Measurements from ENCODE around the gene HNRNPA0. TPM values are rescaled to one million over a fixed set of nuclear protein-coding genes. Genes with fewer than 3 reads are reported as not detected.

Gene HNRNPA0
- total and polyA plus RNA-seq, 2 donors, result 12.7 to 32.9 TPM

DNA sequence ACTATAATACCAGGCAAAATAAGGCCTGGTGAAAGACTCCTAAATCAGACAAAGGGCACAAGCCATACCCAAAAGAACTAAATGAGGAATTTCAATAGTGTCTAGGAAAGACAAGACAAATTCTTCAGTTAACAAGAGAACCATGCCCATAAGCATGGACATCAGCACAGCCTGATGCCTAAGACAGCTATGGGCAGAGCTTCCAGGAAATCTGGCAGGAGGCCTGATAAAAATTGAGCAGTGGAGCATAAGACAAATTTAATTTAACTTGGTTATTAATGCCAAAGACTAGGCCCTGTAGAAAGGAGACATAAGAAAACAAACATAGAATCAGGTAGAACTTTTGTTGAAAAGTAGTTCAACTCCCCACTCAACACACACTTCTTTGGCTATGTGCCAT, 35.6 kb downstream of the HNRNPA0 start:
- Histone ChIP-seq H3K27ac (ENCODE audit: low read depth in 1 of 2, low read length in 1 of 2) (no peak overlapping the region), H3K27me3 (ENCODE audit: control insufficient read depth in 2 of 2, insufficient read depth in 1 of 2, low read length in 1 of 2) (no peaks in the 10 kb centered on the region), H3K36me3 (ENCODE audit: control insufficient read depth in 2 of 2, insufficient read depth in 2 of 2, low read length in 1 of 2) (peaks cover 0 to 4% of the 10 kb centered on the region in 2 donors), H3K9me3 (ENCODE audit: control insufficient read depth in 2 of 2, insufficient read depth in 1 of 2, low read length in 1 of 2) (no peaks in the 10 kb centered on the region), H3K4me1 (ENCODE audit: control insufficient read depth in 2 of 2, insufficient read depth in 2 of 2, low read length in 2 of 2) (no peaks in the 10 kb centered on the region), H3K4me3 (ENCODE audit: low read length in 2 of 2) (no peak overlapping the region)
- no peak for DNase-seq (ENCODE audit: low read depth in 6 of 9, low spot score in 9 of 9)

DNA sequence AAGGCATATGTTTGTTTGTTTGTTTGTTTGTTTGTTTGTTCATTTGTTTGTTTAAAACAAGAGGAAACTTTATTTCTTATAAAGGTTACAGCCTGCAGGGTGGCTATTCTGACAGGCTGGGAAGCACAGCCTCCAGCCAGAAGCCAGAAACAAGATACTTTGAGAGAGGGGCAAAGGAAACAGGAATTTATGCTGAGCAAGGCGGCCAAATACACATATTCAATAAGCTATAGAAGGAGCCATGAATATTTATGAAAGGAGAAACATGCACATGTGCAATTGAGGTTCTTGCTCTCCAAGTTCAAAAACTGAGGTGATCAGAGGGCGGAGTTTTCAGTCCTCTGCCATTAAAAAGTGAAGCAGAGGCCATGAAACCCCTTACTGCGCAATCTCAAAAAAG, 37.8 kb downstream of the HNRNPA0 start:
- WGBS, result 98% methylated on average over 3 of the region's 3 CpGs
- Histone ChIP-seq H3K9me3 (ENCODE audit: control insufficient read depth in 2 of 2, insufficient read depth in 1 of 2, low read length in 1 of 2) (no peaks in the 10 kb centered on the region), H3K36me3 (ENCODE audit: control insufficient read depth in 2 of 2, insufficient read depth in 2 of 2, low read length in 1 of 2) (peaks cover 0 to 4% of the 10 kb centered on the region in 2 donors), H3K4me1 (ENCODE audit: control insufficient read depth in 2 of 2, insufficient read depth in 2 of 2, low read length in 2 of 2) (no peaks in the 10 kb centered on the region), H3K27me3 (ENCODE audit: control insufficient read depth in 2 of 2, insufficient read depth in 1 of 2, low read length in 1 of 2) (no peaks in the 10 kb centered on the region), H3K4me3 (ENCODE audit: low read length in 2 of 2) (no peak overlapping the region), H3K27ac (ENCODE audit: low read depth in 1 of 2, low read length in 1 of 2) (no peak overlapping the region)
- no peak for DNase-seq (ENCODE audit: low read depth in 6 of 9, low spot score in 9 of 9)

DNA sequence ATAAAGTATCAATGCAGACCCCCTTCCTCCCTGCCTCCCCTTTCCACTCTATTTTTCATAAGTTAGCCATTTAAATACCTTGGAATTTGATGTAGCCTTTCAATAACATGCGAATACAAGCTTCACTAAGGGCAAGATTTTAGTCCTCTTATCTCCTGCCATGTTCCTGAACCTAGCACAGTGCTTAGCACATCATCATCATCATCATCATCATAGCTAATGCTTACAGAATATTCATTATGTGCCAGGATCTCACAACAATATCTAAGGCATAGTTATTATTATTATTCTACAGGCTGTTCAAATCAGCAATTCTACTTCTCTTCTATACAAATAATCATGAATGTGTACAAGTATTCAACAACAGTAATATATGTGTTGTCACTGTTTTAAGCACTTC, 38.7 kb downstream of the HNRNPA0 start:
- Histone ChIP-seq H3K27me3 (ENCODE audit: control insufficient read depth in 2 of 2, insufficient read depth in 1 of 2, low read length in 1 of 2) (no peaks in the 10 kb centered on the region), H3K4me1 (ENCODE audit: control insufficient read depth in 2 of 2, insufficient read depth in 2 of 2, low read length in 2 of 2) (no peaks in the 10 kb centered on the region), H3K9me3 (ENCODE audit: control insufficient read depth in 2 of 2, insufficient read depth in 1 of 2, low read length in 1 of 2) (no peaks in the 10 kb centered on the region), H3K36me3 (ENCODE audit: control insufficient read depth in 2 of 2, insufficient read depth in 2 of 2, low read length in 1 of 2) (peaks cover 0 to 2% of the 10 kb centered on the region in 2 donors), H3K4me3 (ENCODE audit: low read length in 2 of 2) (no peak overlapping the region), H3K27ac (ENCODE audit: low read depth in 1 of 2, low read length in 1 of 2) (no peak overlapping the region)
- no peak for DNase-seq (ENCODE audit: low read depth in 6 of 9, low spot score in 9 of 9)
- whole genome bisulfite sequencing, result 98% methylated on average over 1 of the region's 1 CpG

DNA sequence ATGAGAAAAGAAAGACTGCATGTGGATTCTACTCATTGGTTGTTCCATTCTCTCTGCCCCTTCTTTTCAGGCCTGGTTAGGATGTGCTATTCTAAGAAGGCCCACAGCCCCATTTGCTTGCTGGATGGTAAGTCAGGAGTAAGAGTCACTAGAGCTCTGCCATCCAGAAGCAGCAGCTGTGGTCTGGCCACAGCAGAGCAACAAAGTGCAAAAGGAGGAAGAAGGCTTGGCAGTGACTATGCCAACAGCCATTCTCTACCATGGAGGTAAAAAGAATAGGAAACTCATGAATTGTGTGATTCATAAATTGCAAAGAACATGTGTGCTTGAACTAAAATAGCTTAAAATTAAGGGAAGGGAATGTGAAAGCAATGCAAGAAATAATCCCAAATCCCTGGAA, 39.2 kb downstream of the HNRNPA0 start:
- Histone ChIP-seq H3K27me3 (ENCODE audit: control insufficient read depth in 2 of 2, insufficient read depth in 1 of 2, low read length in 1 of 2) (no peaks in the 10 kb centered on the region), H3K4me1 (ENCODE audit: control insufficient read depth in 2 of 2, insufficient read depth in 2 of 2, low read length in 2 of 2) (no peaks in the 10 kb centered on the region), H3K9me3 (ENCODE audit: control insufficient read depth in 2 of 2, insufficient read depth in 1 of 2, low read length in 1 of 2) (no peaks in the 10 kb centered on the region), H3K4me3 (ENCODE audit: low read length in 2 of 2) (no peak overlapping the region), H3K27ac (ENCODE audit: low read depth in 1 of 2, low read length in 1 of 2) (no peak overlapping the region), H3K36me3 (ENCODE audit: control insufficient read depth in 2 of 2, insufficient read depth in 2 of 2, low read length in 1 of 2) (no peaks in the 10 kb centered on the region)
- DNase-seq (ENCODE audit: low read depth in 6 of 9, low spot score in 9 of 9), result no peak

DNA sequence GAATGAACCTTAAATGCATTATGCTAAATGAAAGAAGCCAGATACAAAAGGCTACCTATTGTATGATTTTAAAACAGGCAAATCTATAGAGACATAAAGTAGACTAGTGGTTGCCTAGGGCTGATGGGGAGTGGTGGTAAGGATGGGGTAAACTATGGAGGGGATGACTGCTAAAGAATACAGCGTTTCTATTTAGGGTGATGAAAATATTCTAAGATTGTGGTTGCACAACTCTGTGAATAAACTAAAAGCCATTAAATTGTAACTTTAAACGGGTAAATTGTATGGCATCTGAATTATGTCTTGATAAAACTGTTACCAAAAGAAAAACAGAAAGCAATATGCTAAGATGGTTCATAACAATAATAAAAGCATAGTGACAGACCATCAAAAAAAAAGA, 39.7 kb downstream of the HNRNPA0 start:
- Histone ChIP-seq H3K4me3 (ENCODE audit: low read length in 2 of 2) (no peak overlapping the region), H3K36me3 (ENCODE audit: control insufficient read depth in 2 of 2, insufficient read depth in 2 of 2, low read length in 1 of 2) (peaks cover 0 to 2% of the 10 kb centered on the region in 2 donors), H3K4me1 (ENCODE audit: control insufficient read depth in 2 of 2, insufficient read depth in 2 of 2, low read length in 2 of 2) (no peaks in the 10 kb centered on the region), H3K9me3 (ENCODE audit: control insufficient read depth in 2 of 2, insufficient read depth in 1 of 2, low read length in 1 of 2) (no peaks in the 10 kb centered on the region), H3K27ac (ENCODE audit: low read depth in 1 of 2, low read length in 1 of 2) (no peak overlapping the region), H3K27me3 (ENCODE audit: control insufficient read depth in 2 of 2, insufficient read depth in 1 of 2, low read length in 1 of 2) (no peaks in the 10 kb centered on the region)
- 97% methylated on average over 2 of the region's 2 CpGs for WGBS
- no peak for DNase-seq (ENCODE audit: low read depth in 6 of 9, low spot score in 9 of 9)

DNA sequence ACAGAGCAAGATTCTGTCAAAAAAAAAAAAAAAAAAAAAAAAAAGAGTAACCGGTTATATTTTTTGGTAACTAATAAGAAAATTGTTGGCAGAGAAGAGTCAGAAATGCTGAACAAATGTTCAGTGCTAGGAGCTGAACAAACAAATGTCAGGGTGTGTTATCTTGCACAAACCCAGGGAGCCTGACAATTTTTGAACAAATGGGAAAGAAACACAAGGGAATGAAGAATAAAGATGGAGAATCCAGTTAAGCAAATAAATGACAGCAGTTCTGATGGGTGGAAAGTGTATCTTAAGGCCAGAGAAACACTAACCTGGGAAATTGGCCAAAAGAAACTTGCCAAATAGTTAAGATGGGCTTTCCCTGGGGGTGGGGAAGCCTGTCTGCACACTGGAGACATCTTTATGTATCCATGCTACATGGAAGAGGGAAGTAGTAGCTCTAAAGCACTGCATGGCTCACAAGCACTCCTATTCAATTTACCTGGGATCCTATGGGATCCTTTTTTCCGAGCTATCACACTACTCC, 42.0 kb downstream of the HNRNPA0 start:
- Histone ChIP-seq H3K27ac (ENCODE audit: low read depth in 1 of 2, low read length in 1 of 2) (no peak overlapping the region), H3K4me1 (ENCODE audit: control insufficient read depth in 2 of 2, insufficient read depth in 2 of 2, low read length in 2 of 2) (no peaks in the 10 kb centered on the region), H3K27me3 (ENCODE audit: control insufficient read depth in 2 of 2, insufficient read depth in 1 of 2, low read length in 1 of 2) (no peaks in the 10 kb centered on the region), H3K4me3 (ENCODE audit: low read length in 2 of 2) (no peak overlapping the region), H3K36me3 (ENCODE audit: control insufficient read depth in 2 of 2, insufficient read depth in 2 of 2, low read length in 1 of 2) (peaks cover 10% of the 10 kb centered on the region in 2 donors), H3K9me3 (ENCODE audit: control insufficient read depth in 2 of 2, insufficient read depth in 1 of 2, low read length in 1 of 2) (no peaks in the 10 kb centered on the region)
- WGBS, result 98% methylated on average over 2 of the region's 2 CpGs
- no peak for DNase-seq (ENCODE audit: low read depth in 6 of 9, low spot score in 9 of 9)

DNA sequence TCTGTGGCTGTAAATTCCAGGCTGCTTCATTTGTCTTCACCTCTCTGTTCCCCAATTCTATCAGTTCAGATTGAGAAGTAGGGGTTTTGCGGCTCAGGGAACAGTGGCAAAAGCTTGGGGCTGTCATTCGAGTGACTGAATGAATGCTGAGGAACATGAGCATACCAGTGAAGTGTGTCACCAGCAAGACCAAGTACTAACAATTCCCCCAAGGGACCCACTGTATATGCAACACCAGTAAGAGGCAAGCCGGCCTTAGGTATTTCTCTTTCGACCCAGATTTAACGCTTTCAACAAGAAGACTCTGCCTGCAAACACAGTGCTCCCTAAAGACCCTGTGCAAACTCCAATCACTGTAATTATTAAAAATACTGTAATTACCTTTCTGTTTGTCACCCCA, 44.1 kb downstream of the HNRNPA0 start:
- H3K4me3 ChIP-seq (ENCODE audit: low read length in 2 of 2), result no peak overlapping the region
- no peaks in the 10 kb centered on the region for H3K4me1 ChIP-seq (ENCODE audit: control insufficient read depth in 2 of 2, insufficient read depth in 2 of 2, low read length in 2 of 2)
- no peaks in the 10 kb centered on the region for H3K27me3 ChIP-seq (ENCODE audit: control insufficient read depth in 2 of 2, insufficient read depth in 1 of 2, low read length in 1 of 2)
- DNase-seq (ENCODE audit: low read depth in 6 of 9, low spot score in 9 of 9), result no peak
- 98% methylated on average over 5 of the region's 5 CpGs for WGBS
- no peak overlapping the region for H3K27ac ChIP-seq (ENCODE audit: low read depth in 1 of 2, low read length in 1 of 2)
- H3K36me3 ChIP-seq (ENCODE audit: control insufficient read depth in 2 of 2, insufficient read depth in 2 of 2, low read length in 1 of 2), result peaks cover 10% of the 10 kb centered on the region in 2 donors
- no peaks in the 10 kb centered on the region for H3K9me3 ChIP-seq (ENCODE audit: control insufficient read depth in 2 of 2, insufficient read depth in 1 of 2, low read length in 1 of 2)

GRCh38 chr5:137708796-137709559, 45.2 kb downstream of the HNRNPA0 start:
- Histone ChIP-seq H3K4me1 (ENCODE audit: control insufficient read depth in 2 of 2, insufficient read depth in 2 of 2, low read length in 2 of 2) (no peaks in the 10 kb centered on the region), H3K4me3 (ENCODE audit: low read length in 2 of 2) (no peak overlapping the region), H3K36me3 (ENCODE audit: control insufficient read depth in 2 of 2, insufficient read depth in 2 of 2, low read length in 1 of 2) (peaks cover 10 to 13% of the 10 kb centered on the region in 2 donors), H3K27me3 (ENCODE audit: control insufficient read depth in 2 of 2, insufficient read depth in 1 of 2, low read length in 1 of 2) (no peaks in the 10 kb centered on the region), H3K9me3 (ENCODE audit: control insufficient read depth in 2 of 2, insufficient read depth in 1 of 2, low read length in 1 of 2) (no peaks in the 10 kb centered on the region), H3K27ac (ENCODE audit: low read depth in 1 of 2, low read length in 1 of 2) (no peak overlapping the region)
- no peak for DNase-seq (ENCODE audit: low read depth in 6 of 9, low spot score in 9 of 9)
- WGBS, result 96% methylated on average over 3 of the region's 3 CpGs

DNA sequence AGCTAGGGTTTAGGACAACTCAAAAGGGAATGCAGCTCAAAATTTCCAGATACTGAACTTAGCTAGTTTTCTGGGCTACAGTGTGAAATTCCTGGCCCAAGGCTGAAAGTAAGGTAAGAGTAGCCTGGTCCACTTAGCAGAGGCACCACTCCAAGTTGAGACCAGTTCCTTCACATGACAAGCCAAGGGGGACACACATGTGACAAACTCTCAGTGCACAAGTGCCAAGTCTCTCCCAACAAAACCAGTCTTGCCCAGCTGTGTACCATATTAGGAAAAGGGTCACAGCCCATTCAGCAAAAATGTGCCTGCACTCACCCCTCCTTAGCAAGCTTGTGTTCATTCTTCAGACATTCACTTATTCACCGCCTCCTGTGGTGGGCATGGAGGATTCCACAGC, 46.1 kb downstream of the HNRNPA0 start:
- no peak for DNase-seq (ENCODE audit: low read depth in 6 of 9, low spot score in 9 of 9)
- H3K27me3 ChIP-seq (ENCODE audit: control insufficient read depth in 2 of 2, insufficient read depth in 1 of 2, low read length in 1 of 2), result no peaks in the 10 kb centered on the region
- H3K36me3 ChIP-seq (ENCODE audit: control insufficient read depth in 2 of 2, insufficient read depth in 2 of 2, low read length in 1 of 2), result peaks cover 10 to 13% of the 10 kb centered on the region in 2 donors
- H3K4me3 ChIP-seq (ENCODE audit: low read length in 2 of 2), result no peak overlapping the region
- 98% methylated on average over 1 of the region's 1 CpG for WGBS
- no peaks in the 10 kb centered on the region for H3K4me1 ChIP-seq (ENCODE audit: control insufficient read depth in 2 of 2, insufficient read depth in 2 of 2, low read length in 2 of 2)
- H3K27ac ChIP-seq (ENCODE audit: low read depth in 1 of 2, low read length in 1 of 2), result no peak overlapping the region
- no peaks in the 10 kb centered on the region for H3K9me3 ChIP-seq (ENCODE audit: control insufficient read depth in 2 of 2, insufficient read depth in 1 of 2, low read length in 1 of 2)
